Measurements from ENCODE around the gene KLK14. TPM values are rescaled to one million over a fixed set of nuclear protein-coding genes. Genes with fewer than 3 reads are reported as not detected.

The KLK14 gene
- total and polyA plus RNA-seq, 2 of the 8 experiments (the other 6 are each of a cell fraction or from before 2014, with no cell fraction given) = 0.09 to 1.2 TPM

- TF ChIP-seq CHD7 (IDR thresholded peaks at IDR 0.05; ENCODE audit: insufficient replicate concordance, low read length) = no peak
- no peak for TF ChIP-seq GTF2F1 (IDR thresholded peaks at IDR 0.05; ENCODE audit: borderline replicate concordance, low read depth, low read length)
- TF ChIP-seq ASH2L (IDR thresholded peaks at IDR 0.05; ENCODE audit: low read length) = no peak
- TF ChIP-seq JUN (IDR thresholded peaks at IDR 0.05; ENCODE audit: low read depth, low read length) = no peak
- TF ChIP-seq POU5F1 (IDR thresholded peaks at IDR 0.05; ENCODE audit: low read depth, low read length) = no peak
- no peak for TF ChIP-seq CBX8 (IDR thresholded peaks at IDR 0.05; ENCODE audit: borderline replicate concordance, low read depth, low read length)
- no peak for TF ChIP-seq SAP30 (IDR thresholded peaks at IDR 0.05; ENCODE audit: insufficient read depth, insufficient replicate concordance, low read length)
- no peak for TF ChIP-seq TAF1 (IDR thresholded peaks at IDR 0.05; ENCODE audit: low read depth, low read length)
- no peak for TF ChIP-seq CTCF (IDR thresholded peaks at IDR 0.05; ENCODE audit: control extremely low read depth in 1 of 3, insufficient read depth in 1 of 3, low read depth in 1 of 3, low read length in 3 of 3)
These were observed 26.8 kb downstream of the KLK14 start (continued) for GRCh38 chr19:51055866-51056265.
